NCI-H2227 (cell line): Measurements from ENCODE around the gene CZIB.

Experiments
- DNase-seq: peaks from one replicate; lab custom pipeline; 2025; ENCODE audit not compliant: unreplicated experiment; lab: John Stamatoyannopoulos, UW

CZIB gene

DNA sequence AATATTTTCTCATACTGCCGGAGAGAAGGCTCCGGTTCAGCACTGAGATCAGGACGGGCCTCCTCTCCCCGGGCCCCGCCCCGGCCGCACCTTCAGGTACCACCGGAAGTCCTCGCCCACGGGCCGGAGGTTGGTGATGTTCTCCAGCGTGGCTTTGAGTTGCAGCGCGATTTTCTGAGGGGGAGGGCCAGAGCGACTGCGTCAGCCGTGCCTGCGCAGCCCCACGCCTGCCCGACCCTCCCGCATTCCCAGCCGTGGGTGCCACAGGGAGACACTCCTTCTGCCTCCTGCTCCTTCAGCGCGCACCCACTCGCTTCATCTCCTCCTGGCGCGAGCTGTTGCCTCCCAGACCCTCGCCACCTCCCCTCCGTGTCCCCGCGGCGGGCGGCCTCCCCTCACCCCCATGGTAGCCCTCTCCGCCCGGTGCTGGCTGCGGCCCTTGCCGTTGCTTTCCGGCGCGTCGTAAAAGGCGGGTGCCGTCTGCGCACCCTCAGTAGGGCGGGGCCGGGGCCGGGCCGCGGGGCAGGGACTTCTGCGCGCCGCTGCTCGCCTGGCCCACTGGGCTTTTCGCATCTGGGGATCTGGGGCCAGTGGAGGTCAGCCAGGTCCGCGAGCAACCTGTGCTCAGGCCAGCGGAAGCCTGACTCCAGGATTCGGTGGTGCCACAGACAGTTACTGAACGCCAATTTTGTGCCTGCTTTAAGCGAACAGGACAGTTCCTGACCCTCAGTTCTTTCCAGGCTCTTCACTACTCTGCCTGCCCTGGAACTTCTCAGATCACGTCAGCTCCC, at the start of gene CZIB:
Gene CZIB, minus strand, starts transcription at position 464 of the 791 bp plus-strand sequence. Its CDS starts 59 bp downstream, at position 405.
- DNase-seq: peak; percentile 97

- no peak for DNase-seq
Measured at GRCh38 chr1:53270107-53270506, 49.7 kb upstream of the CZIB start.

GRCh38 chr1:53267761-53268160, 47.3 kb upstream of the CZIB start:
- DNase-seq: no peak

GRCh38 chr1:53266038-53266437, 45.6 kb upstream of the CZIB start:
- peak; percentile 23 for DNase-seq

DNA sequence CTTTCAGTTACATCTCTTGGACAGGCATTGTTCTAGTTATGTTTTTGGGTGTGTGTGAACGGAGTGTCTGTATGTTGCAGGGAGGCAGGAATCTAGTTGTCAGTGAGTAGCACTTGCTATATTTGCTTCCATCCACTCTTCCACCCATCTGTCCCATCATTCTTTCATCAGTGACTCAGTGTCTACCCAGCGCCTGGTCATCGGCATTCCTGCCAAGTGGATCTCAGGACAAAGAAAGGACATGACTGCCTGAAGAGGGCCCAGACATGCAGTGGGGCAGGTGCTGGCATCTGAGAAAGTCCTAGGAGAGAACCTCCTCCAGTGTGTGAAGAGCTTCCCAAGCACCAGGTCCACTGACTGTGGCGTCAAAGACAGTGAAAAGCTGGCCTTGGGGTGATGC, 45.1 kb upstream of the CZIB start:
- DNase-seq: no peak

DNA sequence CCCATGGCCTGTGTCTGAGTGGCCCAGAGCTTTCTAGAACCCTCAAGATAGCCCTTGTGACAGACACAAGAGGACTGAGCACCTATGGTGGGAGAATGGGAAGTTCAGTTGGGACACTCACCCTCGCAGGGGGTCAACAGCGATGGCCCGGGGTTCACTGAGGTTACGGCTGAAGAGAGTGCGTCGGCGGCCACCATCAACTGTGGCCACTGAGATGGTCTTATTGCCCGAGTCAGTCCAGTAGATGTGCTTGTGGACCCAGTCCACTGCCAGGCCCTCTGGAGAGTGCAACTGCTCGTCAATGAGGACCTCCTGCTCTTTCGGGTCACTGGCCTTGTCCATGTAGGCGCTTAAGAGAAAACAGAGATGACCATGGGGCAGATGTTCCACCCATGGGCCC, 43.6 kb upstream of the CZIB start:
- no peak for DNase-seq

- no peak for DNase-seq
Measured at GRCh38 chr1:53262000-53262399, 41.6 kb upstream of the CZIB start.

DNA sequence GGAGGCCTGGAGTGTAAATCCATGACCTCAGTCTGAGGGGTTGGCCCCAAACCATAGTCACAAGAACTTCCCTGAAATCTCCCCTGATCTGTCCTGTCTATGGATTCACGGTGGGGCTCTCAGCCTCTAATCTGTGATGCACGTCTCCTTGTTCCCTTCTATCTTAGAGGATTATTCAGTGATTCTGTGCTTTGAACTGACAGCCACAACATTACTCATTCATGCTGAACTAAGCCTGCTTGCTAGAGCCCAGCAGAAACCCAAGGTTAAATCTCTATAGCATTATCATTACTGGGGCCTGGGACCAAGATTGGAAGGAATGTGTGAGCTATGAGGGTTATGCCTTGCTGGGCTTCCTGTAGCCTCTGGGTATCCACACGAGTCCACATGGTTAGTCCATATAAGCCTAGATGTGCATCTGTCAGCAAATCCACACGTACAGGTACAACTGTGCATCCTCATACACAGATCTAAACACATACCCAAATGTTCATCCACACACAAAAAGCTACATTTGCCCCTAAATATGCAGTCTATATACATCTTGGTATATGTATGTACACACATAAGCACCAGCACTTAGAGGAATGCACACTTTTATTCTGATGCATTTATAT, 40.3 kb upstream of the CZIB start:
- DNase-seq: no peak

GRCh38 chr1:53259932-53260331, 39.5 kb upstream of the CZIB start:
- no peak for DNase-seq

DNA sequence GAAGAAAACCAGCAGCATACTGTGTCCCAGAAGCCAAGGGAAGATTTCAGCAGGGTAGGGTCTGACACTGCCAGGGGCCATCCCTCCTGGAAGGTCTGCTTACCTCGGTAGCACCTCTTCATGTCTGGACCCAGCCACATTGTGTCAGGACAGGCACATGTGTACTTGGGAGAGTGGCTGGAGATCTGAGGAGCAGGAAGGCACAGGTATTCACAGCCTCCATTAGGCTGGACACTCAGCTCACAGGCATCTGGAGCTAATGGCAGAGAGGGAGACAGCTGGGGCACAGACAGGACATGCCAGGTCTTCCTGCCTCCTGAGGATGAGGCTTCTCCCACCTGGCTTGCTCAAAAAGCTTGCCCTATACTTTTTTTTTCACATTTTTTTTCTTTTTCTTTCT, 37.8 kb upstream of the CZIB start:
- DNase-seq: no peak

DNA sequence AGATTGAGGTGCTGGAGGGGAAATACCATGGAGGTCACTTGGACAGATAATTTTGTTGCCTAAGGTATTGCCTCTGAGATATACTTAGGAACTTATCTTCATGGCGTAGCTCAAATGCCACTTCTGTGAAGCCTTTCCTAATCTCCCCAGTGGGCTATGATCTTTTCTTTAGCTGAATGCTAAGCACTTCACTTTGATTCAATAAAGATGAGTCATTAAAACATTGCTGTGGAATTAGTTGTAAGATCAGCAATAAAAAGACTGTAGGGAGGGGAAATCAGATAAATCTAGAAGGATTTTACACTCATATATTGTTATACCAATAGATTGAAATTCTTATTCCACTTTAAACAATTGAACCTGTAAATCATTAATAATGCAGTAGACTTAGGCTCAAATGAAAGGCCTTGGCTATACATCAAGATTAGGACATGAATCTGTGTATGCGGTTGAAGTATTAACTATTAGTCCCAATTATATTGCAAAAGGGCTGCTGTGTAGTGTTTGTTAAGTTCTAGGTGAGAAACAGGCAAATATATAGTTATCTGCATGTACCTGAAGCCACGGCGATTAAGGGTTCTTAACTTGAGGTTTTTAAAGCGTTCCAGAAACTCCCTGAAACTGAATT, 37.1 kb upstream of the CZIB start:
- no peak for DNase-seq

DNA sequence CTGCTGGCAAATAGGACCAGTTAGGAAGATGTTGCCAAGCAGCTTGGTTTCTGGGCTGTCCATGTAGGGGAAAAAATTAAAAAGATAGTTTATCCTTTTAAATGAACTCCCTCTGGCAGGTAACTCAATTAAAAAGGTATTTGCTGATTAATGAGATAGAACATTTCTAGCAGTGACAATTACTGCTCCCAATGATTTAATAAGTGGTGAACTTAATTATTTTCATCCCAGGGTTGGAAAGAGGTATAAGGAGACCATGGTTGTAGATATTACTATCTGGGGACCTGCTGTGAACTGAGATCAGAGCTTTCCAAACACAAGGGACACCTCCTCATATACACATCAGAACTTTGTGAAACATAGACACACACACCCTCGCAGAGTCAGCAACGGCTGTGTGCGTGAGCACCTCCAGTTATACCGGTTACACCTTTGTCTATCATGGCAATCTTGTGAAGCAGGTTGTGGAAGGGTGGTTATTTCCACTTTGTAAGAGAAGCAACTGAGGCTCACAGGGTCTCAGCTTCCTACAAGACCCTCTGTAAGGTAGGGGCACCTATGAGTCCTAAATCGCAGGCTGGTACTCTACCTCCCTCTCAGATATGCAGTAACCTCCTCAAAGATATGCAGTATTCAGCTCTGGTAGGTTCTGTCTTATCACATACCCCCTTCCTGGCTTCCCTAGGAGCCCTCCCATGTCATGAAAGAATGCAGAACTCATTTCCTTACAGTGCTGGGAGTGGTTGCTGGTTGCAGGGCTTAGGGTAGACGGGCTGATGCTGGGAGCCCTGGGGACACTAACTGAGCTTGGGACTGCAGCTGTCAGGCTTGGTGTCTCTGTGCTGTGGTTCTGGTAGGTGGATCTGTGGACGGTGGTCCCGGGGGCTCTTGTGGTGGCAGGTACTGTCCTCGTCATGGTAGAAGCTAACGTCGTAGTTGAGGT, 36.3 kb upstream of the CZIB start:
- DNase-seq: no peak

DNA sequence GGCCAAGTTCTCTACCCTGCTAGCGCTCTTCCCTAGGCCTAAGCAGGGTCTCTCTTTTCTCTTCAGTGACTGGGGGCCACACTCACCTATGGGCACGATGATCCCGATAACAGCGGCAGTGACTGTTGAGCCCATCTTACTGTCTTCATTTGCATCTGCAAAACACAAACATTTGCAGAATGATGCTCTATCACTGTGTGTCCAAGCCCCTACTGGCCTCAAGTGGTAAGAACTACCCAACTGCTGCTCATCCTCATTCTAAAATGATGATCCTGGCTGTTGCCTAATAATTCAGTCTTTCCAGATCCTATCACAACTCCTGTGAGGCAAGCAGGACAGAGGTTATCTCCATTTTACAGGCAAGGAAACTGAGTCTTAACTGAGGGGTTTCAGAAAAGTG, 34.6 kb upstream of the CZIB start:
- no peak for DNase-seq

GRCh38 chr1:53254011-53254640, 33.7 kb upstream of the CZIB start:
- no peak for DNase-seq

GRCh38 chr1:53250325-53250724, 29.9 kb upstream of the CZIB start:
- no peak for DNase-seq

GRCh38 chr1:53249706-53250105, 29.3 kb upstream of the CZIB start:
- DNase-seq: peak; percentile 62

GRCh38 chr1:53246261-53247134, 26.1 kb upstream of the CZIB start:
- no peak for DNase-seq

- DNase-seq: no peak
Measured at GRCh38 chr1:53244141-53244540, 23.7 kb upstream of the CZIB start.

GRCh38 chr1:53242381-53242780, 21.9 kb upstream of the CZIB start:
- DNase-seq: no peak

DNA sequence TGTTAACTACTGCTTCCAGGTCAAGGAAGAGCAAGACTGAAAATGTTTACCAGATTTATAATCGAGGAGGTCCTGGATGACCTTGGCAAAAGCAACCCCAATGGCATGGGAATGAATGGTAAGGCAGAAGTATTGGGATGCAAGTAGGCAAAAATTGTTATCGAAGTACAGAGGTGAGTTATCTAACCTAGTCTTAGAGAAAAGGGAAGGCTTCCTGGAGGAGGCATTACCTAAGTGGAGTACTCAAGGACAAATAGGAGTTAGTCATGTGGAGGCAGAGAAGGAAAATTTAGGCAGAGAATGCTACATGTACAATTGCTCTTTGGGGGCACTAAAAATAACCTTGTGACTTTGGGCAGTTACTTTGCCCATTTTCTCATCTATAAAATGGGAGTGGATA, 21.4 kb upstream of the CZIB start:
- no peak for DNase-seq
